HG02623 (cell line): Measurements from ENCODE around the gene ETV5.
"Not testable (repeated sequence)": the region's sequence is repeated elsewhere in the genome, so short reads cannot be mapped to it uniquely, and the experiment has no call there.

Experiments used
- ATAC-seq: cut with Tn5 transposase; IDR thresholded peaks from one replicate; pipeline ENCODE4 v1.9.1; 2021; ENCODE audit warnings: moderate library complexity; ENCODE audit not compliant: unreplicated experiment

The ETV5 gene

DNA sequence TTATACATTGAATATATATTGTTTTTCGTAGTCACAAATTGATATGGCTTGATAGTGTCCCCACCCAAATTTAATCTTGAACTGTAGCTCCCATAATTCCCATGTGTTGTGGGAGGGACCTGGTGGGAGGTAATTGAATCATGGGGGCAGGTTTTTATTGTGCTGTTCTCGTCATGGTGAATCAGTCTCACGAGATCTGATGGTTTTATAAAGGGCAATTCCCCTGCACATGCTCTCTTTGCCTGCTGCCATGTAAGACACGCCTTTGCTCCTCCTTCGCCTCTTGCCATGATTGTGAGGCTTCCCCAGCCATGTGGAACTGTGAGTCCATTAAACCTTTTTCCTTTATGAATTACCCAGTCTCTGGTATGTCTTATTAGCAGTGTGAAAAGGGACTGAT, 82.9 kb downstream of the ETV5 start:
- not testable (repeated sequence) for ATAC-seq

DNA sequence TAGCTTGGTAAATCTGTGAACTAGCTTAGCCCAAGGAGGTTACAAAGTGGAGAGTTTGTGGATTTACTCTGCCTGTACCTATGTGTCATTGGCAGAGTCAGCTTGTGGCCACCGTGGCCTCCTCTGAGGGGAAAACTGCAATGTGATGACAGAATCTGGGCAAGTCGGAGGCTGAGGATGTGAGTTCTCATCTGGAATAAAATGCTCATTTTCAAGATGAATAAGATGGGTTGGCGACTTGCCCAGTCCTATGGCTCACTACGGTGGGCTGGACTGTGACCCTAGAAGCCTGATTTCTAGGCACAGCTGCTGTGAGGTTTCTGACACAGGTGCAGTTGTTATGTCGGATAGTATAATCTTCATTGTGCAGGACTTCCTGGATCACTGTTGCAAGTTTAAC, 83.7 kb downstream of the ETV5 start:
- ATAC-seq = no peak

DNA sequence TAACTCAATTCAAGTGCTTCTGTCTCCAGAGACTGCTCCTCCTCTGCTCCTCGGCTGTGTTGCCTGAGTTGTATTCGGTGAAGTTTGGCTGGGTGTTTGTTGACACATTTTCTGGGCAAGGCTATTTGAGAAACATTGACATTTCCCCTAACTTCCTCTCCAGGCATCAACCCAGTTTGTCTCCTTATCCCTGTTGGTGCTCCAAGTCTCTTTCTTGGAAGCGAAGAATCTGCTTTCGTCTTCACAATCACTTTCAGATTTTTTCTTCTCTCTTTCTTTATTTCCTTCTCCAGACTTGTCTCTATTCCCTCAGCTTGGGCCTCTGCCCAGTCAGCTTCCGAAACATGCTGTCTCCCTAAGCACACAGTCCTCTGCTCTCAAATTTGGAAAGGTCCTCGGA, 84.7 kb downstream of the ETV5 start:
- ATAC-seq = no peak

DNA sequence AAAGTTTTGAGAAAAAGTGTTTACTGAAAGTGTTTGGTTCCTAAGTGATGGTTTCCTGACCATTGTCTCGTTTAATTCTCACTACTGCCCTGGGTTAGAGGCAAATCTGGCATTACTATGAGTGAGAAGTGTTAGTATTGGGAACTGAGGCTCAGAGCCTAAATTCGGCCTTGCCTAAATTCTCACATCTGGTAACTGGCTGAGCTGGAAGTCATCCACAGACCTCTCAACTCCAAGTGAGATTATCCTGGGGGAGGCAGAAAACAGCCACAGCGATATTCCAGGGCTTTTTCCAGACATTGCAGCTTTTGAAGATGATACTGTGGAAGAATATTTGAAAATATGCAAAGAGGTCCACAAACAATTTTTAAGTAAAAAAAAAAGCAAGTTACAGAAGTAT, 86.0 kb downstream of the ETV5 start:
- no peak for ATAC-seq

DNA sequence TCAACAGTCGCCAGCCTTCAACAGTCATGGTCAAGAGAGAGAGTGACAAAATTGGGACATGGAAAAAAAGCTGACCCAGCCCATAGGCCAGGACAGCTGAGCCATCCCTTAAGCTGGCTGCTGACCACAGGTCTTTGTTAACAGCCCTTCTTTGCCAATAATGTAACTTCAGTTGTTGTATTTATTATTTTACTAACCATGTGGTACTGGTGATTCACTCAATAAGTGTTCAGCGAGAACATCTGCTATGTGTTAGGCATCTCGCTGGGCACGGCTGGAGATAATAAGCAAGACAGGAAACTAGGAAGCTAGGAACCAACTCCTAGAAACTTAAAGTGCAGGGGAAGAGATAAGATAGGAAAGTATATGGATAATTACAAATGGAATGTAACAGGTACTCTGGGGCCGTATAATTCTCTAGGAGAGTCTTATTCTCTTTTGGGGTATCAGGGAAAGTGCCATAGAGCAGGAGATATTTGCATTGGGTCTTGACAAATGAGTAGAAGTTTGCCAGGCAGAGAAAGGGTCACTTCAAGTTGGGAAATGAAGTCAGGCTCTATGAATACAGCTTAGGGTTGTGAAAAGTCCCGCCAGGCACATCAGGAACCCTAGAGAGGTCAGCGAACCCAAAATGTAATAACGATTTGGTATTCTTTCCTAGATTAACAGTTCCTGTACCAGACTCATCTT, 87.1 kb downstream of the ETV5 start:
- no peak for ATAC-seq

DNA sequence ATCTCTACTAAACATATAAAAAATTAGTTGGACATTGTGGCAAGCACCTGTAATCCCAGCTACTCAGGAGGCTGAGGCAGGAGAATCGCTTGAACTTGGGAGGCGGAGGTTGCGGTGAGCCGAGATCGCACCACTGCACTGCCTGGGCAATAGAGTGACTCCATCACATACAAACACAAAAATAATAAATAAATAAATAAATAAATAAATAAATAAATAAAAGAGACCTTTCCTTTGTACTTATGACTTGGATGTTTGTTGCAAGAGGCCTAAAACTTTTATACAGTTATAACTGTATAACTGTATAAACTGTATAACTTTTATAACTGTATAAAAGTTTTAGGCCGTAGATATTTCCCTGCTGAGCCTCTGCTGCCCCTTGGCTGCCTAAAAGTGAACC, 87.6 kb downstream of the ETV5 start:
- not testable (repeated sequence) for ATAC-seq

DNA sequence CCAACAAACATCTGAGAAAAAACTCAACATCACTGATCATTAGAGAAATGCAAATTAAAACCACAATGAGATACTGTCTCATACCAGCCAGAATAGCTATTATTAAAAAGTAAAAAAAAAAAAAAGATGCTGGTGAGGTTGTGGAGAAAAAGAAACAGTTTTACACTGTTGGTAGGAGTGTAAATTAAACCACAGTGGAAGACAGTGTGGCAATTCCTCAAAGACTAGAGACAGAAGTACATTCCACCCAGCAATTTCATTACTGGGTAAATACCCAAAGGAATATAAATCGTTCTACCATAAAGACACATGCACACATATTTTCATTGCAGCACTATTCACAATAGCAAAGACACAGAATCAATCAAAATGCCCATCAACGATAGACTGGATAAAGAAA, 89.6 kb downstream of the ETV5 start:
- not testable (repeated sequence) for ATAC-seq

DNA sequence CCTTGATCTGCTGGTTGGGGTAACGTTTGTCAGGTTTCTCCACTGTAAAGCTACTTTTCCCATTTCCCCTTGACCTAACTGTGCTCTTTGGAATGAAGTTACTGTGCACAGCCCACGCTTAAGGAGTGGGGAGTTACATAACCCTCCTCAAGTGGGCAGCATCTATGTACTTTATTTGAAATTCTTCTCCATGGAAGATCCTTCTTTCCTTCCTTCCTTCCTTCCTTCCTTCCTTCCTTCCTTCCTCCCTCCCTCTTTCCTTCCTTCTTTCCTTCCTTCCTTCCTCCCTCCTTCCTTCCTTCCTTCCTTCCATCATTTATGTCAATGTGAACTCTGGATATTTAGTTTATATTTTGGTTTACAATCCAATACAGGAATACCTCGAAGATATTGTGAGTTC, 94.0 kb downstream of the ETV5 start:
- ATAC-seq = no peak

DNA sequence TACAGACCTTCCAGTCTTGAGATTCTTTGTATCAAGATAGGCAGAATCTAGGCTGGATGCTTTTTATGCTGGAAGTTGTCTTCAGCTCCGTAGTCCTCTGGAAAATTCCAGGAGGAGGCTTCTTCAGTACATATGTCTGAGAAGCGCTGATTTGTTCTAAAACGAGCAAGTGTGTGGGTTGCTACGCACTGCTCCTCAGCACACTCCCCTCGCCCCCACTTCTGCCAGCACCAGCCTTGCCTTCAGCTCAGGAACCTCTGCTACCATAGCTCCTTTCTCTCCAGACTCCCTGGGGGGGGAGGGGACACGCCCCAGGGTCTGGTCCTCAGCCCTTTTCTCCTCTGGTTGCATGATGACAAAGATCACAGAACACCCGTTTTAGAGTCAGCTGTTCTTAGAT, 95.6 kb downstream of the ETV5 start:
- no peak for ATAC-seq

DNA sequence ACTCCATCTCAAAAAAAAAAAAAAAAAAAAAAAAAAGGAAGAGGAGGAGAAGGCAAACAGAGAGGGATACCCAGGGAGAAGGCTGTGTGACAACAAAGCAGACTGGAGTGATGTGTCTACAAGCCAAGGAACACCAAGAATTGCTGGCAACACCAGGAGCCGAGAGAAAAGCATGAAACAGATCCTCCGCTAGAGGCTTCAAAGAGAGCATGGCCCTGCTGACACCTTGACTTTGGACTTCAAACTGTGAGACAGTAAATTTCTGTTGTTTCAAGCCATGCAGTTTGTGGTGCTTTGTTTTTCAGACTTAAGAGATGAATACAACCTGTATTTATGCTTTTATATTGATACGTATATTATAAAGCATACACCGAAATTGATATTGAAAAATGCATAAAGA, 96.8 kb downstream of the ETV5 start:
- ATAC-seq = no peak

DNA sequence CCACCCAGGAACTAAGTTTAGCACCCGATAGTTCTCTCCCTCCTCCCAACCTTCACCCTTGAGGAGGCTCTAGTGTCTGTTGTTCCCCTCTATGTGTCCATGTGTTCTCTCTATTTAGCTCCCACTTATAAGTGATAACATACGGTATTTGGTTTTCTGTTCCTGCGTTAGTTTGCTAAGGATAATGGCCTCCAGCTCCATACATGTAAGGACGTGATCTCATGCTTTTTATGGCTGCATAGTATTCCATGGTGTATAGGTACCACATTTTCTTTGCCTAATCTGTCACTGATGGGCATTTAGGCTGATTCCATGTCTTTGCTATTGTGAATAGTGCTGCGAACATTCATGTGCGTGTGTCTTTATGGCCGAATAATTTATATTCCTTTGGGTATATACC, 104.2 kb downstream of the ETV5 start:
- no peak for ATAC-seq

DNA sequence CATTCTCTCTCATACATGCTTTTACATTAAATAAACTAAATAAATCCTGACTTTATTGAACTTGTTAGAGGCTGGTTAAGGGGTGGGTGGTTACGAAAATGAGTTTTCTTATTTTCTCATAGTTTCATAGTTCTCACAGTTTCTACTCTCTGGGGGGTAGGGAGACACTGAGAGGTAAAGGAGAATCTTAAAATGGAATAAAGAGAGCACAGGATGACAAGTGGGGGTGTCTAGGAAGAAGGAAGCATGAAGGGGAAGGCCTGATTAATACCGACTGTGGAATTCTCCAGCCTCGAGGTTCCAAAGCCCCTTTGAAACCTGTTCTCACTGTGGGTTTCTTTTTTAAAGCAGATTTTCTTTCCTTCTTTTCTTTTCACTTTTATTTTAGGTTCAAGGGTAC, 104.7 kb downstream of the ETV5 start:
- ATAC-seq = no peak

DNA sequence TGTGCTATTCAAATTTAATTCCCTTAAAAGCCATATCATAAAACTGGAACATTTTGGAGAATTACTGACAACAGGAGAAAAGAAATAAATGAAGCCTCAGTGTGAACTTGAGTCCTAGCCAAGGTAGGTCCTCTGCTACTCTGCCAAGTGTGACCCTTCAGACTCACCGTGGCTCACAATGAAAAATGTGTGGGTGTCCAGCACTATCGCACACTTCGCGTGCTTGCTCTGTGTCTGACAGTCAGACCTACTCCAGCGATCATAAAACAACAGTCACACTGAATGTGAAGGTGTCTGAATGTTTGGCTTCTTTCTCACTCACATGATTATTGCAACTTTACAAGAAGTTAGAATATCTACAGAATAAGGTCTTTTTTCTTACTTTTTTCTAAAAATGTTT, 105.3 kb downstream of the ETV5 start:
- no peak for ATAC-seq

DNA sequence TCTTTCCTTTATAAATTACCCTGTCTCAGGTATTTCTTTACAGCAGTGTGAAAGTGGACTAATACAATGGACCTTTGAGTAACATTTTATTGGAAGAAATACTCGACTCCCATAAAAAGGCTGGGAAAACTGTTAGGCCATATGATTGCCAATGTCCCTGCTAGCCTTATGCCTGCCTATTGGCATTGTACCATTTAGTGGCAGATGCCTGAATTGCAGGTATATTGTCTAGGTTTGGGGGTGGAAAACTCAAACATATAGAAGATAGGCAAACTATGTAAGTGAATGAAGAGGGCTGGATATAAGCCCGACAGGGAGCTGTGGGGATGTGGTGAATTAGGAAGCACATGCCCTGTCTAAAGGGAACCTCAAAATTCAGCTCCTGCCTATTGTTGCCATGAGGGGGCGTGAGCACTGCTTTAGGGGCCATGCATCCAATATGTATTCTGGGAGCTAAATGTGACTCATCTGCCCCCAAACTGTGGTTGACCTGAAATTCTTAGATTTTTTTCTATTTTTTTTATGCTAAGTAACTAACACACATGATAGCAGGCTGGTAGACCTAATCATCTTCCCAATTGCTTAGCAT, 105.9 kb downstream of the ETV5 start:
- ATAC-seq = no peak

DNA sequence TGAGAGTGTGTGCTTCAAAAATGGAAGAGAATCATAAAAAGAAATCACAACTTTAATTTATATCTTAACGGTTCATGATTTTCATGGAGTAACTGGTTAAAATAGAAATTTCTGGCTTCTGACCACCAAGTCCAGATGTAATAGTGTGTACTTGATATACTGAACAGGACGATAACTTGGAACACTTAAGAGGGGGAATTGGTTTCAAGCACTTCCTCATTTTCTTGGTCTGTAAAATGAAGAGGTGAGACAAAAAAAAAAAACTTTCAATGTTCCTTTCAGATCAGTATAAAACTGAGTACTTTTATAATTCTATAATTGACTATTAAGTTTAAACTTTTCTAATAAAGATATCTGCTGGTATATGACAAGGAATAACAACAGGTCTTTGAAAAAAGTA, 107.0 kb downstream of the ETV5 start:
- no peak for ATAC-seq

DNA sequence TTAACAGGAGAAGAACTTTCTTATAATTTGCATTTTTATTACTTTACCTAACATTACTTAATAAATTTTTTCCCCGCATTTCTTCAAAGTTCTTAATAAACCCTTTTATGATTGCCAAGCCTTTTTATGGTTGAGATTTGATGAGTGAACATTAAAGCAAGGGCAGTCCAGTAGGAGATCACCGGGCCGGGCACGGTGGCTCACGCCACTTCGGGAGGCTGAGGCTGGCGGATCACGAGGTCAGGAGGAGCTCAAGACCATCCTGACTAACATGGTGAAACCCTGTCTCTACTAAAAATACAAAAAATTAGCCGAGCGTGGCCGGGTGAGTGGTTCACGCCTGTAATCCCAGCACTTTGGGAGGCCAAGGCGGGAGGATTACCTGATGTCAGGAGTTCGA, 109.7 kb downstream of the ETV5 start:
- no peak for ATAC-seq

DNA sequence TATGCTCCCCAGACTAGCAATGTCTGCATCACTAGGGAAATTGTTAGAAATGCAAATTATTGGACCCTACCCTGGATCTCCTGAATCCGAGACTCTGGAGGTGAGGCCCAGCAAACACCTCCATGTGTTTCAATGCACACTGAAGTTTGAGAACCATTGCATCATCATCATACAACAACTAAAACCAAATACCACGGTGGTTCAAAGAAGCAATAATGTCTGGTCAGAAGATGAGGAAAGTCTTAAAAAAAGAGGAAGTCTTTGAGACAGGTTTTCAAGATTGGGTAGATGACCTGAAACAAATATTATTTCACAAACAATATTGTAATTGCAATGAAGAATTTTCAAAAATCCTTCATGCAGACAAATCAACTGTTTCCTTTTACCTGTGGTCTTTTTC, 110.8 kb downstream of the ETV5 start:
- ATAC-seq = no peak

DNA sequence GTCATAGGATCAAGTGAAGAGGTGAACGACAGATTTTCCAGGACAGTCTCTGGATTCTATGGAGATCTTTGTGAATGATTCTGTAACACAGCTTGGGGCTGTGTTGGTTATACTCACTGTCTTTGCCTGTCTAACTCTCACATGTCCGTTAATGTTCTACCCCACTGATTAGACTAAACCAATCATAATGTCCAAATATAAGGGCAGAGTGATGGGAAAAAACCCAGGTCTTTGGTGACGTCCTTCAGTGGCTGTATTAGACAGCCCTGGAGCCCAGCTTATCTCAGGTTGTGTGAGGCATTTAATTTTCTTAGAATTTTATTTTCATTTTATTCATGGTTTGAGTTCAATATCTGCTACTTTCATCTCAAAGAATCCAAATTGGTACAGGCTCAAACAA, 111.8 kb downstream of the ETV5 start:
- ATAC-seq = no peak
